Left kidney (tissue), 2 donors: Measurements from ENCODE around the gene CDNF. TPM values are rescaled to one million over a fixed set of nuclear protein-coding genes. Genes with fewer than 3 reads are reported as not detected.
A peak's percentile ranks its signal among the peaks of the same experiment; 100 is the strongest.
"Not testable (repeated sequence)": the region's sequence is repeated elsewhere in the genome, so short reads cannot be mapped to it uniquely, and the experiment has no call there.

Source experiments
- DNase-seq: peaks from one replicate; pipeline ENCODE4 v3.0.0-alpha.2; 2013
- polyA plus RNA-seq: library from polyadenylated mRNA; unstranded; fragments of 120-200 nt; gene quantifications from one replicate; pipeline ENCODE4 v1.2.1, GENCODE V29; 2013; ENCODE audit not compliant: insufficient read length

CDNF gene
- polyA plus RNA-seq, 1 donor: 3.6 TPM

DNA sequence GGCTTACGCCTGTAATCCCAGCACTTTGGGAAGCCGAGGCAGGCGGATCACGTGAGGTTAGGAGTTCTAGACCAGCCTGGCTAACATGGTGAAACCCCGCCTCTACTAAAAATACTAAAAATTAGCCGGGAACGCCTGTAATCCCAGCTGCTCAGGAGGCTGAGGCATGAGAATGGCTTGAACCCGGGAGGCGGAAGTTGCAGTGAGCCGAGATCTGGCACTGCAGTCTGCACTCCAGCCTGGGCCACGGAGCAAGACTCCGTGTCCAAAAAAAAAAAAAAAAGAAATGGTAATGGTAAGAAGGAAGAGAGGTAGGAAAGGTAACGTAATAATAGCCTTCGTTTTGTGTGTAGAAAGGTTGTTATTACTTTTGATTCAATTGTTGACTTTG lies 1.5 kb upstream of the CDNF start:
- DNase-seq: no peak

DNA sequence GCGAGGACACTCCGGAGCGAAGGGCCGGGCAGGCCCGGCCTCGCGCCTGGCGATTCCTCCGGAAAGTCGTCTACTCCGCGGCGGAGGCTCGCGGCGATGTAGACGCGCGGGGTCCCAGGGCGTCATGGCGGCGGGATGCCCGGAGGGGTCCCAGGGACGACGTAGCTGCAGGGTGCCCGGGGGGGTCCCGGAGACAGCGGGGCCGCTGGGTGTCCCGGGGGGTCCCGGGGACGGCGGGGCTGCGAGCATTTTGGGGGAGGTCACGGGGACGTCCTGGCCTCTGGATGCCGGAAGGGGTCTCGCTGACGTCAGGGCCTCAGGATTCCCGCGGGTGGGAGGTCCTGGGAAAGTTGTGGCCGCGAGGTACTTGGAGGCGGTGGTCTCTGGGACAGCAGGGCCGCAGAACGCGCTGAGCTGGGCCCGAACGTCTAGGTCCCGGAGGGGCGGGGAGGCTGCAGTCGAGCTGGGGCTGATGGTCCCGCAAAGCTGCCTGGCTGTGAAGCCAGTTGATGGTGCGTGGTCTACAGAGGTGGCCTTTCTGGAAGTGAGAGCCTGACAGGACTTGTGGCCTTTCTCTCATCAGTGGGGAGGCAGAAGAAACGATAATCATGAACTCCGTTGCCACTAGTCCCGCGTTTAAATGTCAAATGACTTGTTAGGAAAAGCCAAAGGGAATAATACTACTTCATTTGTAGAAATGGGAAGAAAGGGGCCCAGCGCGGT lies 906 bp upstream of the CDNF start:
- peak; percentile 47 for DNase-seq

DNA sequence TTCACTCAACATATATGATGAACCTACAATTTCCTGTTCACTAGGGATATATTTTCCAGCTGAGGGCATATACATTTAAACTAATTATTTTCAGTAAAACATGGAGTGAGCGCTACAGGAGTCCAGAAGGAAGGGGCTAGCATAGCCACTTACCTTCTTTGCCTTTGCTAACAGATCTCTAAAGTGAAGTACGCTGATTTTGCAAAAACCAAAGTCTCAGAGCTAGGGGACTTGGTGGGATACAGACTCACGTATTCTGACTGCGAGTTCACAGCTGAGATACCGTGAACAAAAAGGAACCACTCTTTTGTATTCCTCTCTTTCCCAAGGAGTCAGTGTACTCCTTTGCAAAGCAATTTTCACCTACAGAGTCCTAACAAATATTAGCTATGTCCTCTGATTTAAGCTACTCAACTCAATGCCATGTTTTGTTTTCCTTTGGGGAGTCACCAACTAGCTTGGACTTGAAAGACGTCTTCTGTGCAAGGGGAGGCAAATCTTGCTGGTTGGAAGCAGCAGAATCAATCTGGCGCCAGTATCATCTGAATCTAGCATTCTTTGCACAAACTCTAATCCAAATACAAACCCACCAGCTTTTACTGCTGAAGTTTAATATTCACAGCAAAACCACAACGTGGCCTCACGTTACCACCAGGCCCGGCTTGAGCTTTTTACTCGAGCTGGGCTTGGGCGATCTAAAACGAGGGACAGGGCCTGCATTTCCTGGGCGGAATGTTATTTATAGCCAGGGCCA lies 657 bp downstream of the CDNF start:
- no peak for DNase-seq

DNA sequence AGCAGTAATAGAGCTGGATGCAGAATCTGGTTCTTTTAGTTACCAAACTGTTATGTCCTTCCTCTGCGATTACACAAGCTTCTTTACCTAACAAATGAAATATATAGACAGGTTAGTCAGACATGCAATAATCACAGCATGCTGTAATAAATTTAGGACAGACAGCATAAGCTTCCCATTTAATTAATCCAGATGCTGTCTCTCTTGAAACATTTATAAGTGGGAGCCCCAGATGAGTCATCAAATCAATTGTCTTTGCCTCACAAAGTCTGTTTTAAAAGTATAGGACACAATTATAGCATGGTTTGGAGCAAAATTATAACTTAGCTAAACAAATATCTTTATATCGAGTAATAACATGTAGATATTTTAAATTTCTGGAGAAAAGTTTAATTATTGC lies 1.6 kb downstream of the CDNF start:
- no peak for DNase-seq

DNA sequence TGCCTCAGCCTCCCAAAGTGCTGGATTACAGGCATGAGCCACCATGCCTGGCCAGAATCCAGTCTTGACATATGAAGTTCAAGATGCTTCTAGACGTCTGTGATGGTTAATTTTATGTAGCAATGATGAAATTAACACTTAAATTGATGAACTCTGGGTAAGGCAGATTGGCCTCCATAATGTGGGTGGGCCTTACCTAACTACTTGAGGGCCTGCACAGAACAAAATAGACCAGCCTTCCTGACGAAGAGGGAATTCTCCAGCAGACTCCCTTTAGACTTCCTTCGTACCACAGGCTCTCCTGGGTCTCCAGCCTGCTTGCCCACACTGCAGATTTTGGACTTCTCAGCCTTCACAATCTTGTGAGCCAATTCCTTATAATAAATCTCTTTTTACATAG lies 4.7 kb downstream of the CDNF start:
- no peak for DNase-seq

DNA sequence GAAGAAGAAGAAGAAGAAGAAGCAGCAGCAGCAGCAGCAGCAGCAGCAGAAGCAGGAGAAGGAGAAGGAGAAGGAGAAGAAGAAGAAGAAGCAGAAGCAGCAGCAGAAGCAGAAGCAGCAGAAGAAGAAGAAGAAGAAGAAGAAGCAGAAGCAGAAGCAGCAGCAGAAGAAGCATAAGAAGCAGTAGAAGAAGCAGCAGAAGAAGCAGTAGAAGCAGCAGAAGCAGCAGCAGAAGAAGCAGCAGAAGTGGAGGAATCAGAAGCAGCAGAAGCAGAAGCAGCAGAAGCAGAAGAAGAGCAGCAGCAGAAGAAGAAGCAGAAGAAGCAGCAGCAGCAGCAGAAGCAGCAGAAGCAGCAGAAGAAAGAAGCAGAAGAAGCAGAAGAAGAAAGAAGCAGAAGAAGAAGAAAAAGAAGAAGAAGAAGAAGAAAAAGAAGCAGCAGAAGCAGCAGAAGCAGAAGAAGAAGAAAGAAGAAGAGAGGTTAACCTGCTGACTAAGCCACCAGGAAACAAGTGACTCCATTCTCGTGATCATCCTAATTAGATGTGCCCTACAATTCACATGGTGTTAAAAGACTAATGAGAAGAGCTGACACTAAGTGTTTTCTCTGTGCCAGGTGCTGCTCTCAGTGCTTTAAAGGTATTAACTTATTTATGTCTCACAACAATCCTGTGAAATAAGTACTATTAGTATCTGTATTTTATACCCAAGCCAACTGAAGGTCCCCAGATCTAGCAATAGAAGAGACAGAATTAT lies 11.6 kb downstream of the CDNF start:
- DNase-seq: no peak

DNA sequence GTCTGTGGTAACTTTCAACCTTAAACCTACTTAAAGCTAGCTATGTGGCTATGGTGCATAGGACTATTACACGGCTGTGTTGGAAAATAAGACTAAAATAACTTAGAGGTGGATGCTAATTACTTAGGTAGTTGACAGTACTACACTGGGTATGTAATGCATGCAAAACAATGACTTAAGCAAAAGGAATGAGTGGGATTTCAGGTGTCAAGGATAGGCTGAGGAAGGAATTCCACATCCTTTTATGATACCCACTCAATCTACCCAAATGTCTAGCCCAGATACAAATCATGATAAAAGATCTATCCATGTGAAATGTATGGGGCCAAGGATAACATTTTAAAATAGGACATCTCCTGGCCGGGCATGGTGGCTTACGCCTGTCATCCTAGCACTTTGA lies 13.9 kb downstream of the CDNF start:
- no peak for DNase-seq

DNA sequence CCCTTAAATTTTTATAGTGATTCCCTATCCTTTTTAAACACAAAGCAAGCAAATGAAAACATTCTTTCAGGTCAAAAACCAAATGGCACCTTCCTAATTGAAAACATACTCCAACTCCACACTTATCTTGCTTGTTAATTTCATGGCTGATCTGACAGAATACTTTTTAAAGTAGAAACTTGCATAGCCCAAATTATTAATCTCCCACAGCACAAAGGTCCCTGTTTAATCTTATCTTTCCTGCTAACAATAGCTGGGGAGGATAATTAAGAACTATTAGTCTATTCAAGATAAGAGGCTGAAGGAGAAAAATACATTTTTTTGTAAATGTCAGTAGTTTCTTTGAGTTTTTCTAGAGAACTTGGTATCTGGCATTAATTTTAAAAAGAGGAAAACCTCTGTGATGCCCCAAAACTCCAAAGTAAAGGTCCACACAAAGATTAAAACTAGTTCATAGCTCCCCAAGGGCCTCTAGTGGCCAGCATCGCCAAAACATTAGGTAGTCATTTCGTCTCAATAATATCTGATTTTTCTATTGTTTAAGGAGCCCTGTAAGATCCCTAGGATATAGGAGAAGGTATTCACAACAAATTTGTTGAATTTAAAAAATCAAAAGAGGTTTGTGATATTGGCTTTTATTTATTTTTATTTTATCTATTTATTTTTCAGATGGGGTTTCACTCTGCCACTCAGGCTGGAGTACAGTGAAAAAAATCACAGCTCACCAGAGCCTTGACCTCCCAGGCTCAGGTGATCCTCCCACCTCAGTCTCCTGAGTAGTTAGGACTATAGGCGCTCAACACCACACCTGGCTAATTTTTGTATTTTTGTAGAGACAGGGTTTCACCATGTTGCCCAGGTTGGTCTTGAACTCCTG lies 14.7 kb downstream of the CDNF start:
- DNase-seq: no peak

DNA sequence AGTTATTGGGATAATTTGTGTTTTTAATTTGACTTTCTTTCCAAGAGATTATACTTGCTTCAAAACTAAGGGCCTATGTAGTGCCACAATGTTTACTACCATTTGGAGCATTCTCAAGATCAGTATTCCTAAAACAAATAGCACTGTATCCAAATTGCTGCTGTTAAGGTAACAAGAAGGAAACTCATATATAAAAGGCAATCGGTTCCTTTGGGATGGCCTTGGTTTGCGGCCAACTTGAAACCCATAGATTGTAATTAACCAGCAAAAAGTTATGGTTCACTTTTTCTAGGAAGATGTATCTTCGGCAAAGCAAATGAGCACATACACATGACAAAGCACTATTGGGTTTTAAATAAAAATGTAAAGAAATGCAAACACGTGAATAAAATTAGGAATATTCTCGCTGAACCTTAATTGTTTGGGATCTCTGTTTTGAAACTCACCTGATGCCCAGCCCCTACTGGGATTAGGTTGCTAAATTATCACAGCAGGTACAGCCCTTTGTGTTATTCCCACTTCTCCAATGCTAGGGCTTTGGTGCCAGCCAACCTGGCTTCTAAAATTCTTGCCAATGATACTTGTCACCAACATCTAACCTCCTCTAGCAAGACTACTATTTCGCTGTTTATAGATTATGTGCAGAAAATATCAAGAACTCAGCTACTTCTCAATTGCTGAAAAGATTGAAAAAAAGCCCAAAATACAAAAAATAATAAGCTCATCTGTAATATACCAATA lies 16.0 kb downstream of the CDNF start:
- no peak for DNase-seq

DNA sequence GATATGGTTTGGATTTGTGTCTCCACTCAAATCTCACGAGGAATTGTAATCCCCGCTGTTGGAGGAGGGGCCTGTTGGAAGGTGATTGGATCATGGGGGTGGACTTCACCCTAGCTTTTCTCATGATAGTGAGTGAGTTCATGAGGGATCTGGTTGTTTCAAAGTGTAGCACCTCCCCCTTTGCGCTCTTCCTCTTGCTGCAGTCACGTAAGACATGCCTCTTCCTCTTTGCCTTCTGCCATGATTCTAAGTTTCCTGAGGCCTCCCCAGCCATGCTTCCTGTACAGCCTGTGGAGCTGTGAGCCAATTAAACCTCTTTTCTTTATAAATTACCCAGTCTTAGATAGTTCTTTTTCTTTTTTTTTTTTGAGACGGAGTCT lies 17.1 kb downstream of the CDNF start:
- no peak for DNase-seq

DNA sequence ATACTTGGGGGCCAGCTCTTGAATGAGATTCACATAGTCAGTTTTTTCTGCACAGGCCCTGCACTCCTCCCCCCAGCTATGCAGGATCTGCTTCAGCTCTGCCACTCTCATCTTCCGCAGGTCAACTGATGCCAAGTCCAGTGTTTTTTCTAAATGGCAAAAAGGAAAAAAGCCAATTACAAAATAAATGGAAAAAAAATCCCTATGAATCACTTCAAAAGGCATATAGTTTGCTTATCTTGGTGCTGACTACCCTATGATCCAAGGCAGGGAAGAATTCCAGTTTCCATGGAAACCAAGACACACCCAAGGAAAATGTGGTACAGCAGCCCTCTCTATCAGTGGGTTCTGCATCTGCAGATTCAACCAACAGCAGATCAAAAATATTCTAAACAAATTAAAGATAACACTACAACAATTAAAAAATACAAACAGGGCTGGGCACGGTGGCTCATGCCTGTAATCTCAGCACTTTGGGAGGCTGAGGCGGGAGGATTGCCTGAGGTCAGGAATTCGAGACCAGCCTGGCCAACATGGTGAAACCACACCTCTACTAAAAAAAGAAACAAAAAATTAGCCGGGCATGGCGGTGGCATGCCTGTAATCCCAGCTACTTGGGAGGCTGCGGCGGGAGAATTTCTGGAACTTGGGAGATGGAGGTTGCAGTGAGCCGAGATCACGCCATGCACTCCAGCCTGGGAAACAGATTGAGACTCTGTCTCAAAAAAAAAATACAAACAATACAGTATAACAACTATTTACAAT lies 17.6 kb downstream of the CDNF start:
- no peak for DNase-seq

DNA sequence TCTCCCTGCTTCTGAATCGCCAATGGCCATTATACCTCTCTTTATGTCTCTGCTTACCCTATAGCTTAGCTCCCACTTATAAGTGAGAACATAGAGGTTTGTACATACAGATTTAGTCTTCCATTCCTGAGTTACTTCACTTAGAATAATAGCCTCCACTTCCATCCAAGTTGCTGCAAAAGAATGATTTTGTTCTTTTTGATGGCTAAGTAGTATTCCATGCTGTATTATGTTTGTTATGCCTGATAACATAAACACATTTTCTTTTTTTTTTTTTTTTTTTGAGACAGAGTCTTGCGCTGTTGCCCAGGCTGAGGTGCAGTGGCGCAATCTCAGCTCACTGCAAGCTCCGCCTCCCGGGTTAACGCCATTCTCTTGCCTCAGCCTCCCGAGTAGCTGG lies 21.1 kb downstream of the CDNF start:
- DNase-seq: not testable (repeated sequence)

DNA sequence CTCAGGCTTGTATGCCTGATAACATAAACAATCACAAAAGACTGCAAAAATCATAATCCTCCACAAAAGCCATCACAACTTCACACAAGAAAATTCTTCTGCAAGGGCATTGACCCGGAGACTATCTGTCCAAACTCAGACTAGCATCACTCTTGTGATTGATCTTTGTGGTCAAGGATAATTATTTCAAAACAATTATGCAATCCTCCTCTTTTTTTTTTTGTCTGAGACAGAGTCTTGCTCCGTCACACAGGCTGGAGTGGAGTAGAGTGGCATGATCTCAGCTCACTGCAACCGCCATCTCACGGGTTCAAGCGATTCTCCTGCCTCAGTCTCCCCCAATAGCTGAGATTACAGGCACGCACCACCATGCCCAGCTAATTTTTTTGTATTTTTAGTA lies 22.2 kb downstream of the CDNF start:
- no peak for DNase-seq

DNA sequence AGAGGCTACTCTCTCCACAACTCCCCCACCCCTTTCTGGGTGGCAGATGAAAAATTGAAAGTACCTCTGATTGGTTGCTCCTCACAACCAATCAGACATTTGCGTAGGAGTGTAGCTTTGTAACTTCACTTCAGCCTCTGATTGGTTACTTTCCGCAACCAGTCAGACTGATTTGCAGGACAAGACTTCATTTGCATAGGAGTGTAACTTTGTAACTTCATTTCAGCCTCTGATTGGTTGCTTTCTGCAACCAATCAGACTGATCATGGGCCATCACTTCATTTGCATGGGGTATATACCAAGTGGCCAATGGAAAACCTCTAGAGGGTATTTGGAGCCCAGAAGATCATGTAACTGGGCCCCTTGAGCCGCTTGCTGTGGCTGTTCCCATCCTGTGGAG lies 25.6 kb downstream of the CDNF start:
- DNase-seq: no peak

DNA sequence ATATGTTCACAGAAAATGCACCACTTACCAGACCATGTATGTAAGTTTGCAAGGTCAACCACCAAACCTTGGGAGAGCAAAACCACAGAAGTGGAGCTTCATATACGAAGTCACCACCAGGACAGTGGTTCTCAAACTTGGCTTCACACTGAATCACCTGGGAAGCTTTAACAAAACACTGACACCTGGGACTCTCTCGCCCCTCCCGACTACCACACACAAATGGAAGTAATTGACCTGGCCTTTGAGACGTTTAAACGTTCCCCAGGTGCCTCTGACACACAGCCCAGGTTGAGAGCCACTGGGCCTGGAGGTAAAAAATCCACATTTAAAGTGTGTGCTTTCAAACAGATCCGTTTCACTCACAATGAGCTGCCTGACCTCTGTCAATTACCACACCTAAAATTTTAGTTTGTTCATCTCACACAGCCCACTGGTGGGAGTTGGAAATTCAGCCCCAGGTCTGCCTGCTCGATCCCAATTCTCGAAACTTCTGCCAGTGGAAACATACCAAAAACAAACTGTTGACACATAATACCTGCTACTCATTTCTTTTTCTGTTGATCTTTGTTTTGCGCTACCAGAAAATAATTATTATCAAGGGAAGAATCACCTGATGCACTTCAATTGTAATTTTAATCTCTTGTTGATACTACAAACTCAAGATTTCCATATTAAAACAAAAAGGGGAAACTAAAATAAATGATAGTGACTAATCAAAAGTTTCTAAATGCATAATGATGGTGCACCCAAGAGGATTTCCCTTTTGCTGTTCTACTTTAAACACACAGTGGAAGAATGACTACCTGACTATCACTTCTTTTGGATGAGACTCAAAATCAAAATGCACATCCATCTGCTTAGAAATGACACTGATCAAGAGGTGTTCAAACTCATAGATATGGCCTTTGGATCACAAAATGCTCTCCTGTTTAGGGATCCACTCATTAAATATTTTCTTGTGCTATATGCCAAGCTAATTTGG lies 26.6 kb downstream of the CDNF start:
- no peak for DNase-seq

DNA sequence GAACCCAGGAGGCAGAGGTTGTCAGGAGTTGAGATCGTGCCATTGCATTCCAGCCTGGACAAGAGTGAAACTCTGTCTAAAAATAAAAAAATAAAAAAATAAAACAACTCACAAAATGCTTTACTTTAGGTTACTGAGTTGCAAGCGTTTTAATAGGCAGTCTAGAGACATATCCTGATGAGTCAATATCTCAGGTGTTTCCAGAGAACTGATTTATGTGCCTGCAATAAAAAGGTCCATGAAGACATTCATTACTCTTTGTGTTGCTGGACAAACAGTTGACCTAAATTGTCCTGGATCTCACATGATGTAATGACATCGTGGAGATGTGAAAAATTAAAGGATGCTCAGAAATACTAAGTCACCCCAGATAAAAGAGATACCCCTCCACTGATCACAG lies 31.5 kb downstream of the CDNF start:
- DNase-seq: no peak

DNA sequence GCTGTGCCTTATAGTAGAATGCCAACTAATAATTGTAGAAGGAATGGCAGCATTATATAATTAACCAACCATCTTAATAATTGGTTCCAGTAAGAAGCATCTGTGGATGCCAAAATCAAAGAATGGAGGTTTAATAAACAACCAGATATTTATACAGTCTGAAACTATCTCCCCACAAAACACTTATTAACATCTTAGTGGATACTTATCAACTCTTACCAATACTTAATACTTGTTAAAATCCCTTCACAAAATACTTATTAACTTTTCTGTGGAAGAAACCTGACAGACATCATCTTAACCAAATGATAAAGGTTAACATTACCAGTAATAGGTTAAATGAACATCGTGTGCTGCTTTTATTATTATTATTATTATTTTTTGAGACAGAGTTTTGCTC lies 34.0 kb downstream of the CDNF start:
- no peak for DNase-seq

DNA sequence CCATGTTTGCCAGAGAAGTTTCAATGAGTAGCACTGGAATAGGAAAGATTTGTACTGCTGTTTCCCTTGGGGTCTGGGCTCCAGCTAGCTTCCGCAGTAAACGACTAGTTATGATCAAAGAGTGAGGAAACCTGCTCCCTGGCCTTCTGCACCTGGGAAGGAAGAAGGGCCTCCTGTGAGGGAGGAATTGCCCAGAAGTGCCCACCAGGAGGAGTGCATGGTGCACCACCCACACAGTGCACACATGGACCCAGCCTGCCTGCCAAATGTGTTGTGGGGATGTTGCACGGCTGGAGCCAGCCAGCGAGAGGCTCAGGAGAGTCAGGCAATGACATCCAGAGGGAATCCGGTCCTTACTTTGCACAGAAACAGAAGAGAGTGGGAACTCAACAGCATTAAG lies 36.1 kb downstream of the CDNF start:
- no peak for DNase-seq

DNA sequence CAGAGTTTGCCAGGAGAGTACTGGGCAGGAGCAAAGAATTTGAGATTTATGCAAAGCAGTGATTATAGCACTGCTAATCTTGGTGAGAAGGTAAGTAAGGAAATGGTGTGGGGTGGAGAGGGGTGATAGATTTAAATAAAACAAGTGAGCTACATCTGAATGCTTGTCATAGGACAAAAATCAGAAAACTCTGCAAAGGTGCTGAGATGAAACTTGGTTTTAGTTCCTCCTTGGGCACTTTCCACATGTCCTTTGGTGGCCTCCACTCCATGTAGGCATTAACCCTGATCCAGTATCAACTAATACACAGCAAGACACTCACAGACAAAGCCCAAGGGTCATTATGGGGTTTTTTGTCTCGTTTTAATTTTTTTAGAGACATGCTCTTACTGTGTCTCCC lies 37.4 kb downstream of the CDNF start:
- no peak for DNase-seq

DNA sequence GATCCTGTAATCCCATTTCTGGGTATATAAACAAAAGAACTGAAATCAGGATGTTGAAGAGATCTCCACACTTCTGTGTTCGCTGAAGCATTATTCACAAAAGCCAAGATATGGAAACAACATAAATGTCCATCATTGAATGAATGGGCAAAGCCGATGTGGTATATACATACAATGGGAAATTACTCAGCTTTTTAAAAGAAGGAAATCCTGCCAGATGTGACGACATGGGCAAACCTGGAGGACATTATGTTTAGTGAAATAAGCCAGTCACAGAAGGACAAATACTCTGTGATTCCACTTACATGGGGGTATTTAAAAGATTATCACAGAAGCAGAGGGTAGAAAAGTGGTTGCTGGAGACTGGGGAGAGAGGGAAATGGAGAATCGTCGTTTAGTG lies 39.2 kb downstream of the CDNF start:
- DNase-seq: no peak
